Measurements from ENCODE around the gene SPANXN4.

The SPANXN4 gene, protein sequence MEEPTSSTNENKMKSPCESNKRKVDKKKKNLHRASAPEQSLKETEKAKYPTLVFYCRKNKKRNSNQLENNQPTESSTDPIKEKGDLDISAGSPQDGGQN

DNA sequence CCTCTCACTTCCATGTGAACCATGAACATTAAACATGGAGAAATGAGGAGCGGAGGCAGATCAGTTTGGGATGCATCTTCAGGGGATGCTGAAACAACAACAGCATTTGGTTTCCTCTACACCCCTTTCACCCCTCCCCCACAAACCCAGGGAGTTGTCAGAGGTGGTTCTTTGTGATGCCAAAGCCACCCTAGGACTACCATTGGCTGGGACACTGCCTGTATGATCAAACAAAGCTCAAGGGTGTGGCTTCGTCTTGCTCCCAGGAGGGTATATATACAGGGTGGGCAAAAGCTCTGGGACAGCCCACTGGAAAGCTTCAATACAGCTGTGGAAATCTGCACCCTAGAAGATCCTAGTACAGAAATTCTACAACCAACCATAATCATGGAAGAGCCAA lies at the start of gene SPANXN4:
Gene SPANXN4 (plus strand): TSS at position 301 of the 400 bp plus-strand sequence. CDS start 87 bp downstream, at position 388.
- no peak for DNase-seq (ENCODE audit: low read depth in 2 of 2)

DNA sequence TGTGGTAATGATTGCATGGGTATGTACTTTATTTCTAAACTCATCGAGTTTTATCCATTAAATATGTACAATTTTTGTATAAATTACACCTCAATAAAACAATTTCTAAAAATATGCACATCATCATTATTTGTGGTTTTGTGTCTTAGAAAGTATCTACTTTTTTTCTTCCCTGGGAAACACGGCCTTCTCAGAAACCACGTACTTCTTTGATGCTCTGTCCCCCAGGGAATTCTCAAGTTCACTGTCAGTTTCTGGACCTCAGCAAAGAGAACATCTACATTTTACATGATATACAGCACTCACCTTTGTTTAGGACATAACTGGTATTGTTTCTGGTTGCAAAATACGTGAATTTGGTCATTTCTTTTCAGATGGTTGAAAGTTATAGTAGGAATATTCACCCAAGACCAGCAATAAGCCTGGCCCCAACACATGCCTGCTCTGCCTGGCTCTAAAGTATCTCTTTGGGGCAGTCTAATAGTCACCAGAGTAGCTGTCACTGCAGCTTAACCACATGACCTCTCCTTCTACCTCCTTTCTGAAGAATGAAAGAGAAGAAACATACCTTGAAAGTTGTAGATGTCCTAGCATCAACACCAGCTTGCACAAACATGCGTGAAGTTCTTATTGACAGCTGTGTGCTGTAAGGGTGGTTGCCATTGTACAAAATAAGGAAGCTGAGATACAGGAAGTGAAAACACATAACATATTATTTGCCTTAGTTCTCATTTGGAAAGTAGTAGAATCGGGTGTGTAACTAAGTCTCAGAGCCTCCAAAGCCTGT lies 48.4 kb upstream of the SPANXN4 start:
- DNase-seq (ENCODE audit: low read depth in 2 of 2), result no peak

DNA sequence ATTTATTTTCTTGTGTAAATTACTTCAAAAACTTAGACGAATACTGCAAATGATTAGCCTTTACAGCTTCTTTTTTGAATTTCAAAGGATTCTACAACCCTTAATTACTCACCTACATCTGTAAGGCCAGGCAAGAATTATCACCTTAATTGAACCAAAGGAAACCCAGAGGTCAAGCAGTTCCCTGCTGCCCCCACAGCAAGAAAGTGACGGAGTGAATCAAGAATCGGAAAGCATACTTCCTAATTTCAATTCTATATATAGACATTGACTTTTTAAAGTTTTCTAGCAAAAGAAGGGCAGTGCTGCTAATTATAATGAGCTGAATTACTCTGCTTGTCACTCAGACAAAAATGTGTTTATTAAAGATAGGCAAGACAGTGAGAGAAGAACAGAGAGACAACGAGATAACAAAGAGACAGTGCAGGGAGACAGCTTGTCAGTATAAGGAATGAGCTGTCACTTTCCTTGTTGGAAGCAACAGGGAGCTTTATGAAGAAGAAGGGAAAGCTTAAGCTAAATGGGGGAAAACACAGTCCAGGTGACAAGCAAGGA lies 47.5 kb upstream of the SPANXN4 start:
- DNase-seq (ENCODE audit: low read depth in 2 of 2), result no peak

DNA sequence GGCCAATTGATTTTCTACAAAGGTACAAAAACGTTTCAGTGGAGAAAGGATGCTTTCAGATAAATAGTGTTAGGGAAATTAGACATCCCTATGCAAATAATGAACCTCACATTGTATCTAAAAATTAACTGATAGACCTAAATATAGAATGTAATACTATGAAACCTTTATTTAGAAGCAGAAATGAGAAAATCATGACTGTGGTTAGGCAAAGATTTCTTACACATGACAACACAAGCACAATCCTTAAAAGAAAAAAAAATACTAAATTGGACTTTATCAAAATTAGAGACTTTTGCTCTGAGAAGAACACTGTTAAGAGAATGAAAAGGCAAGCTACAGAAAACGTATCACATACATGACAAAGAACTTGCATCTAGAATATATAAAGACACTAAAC lies 43.0 kb upstream of the SPANXN4 start:
- DNase-seq (ENCODE audit: low read depth in 2 of 2), result no peak

DNA sequence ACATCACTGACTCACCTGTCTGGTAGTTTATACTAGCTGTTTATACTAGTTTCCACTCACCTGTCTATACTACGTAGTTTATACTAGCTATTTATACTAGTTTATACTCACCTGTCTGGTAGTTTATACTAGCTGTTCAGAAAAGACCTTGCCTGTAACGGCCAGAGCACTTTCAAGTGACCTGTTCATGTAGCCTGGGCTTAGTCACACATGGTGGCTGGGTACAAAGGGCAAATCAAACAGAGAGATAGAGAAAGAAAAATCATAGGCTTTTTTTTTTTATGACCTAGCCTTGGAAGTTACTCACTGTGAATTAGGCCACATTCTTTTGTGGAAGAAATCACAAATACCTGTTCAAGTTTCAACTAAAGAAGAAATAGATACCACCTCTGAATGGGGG lies 30.7 kb upstream of the SPANXN4 start:
- no peak for DNase-seq (ENCODE audit: low read depth in 2 of 2)

DNA sequence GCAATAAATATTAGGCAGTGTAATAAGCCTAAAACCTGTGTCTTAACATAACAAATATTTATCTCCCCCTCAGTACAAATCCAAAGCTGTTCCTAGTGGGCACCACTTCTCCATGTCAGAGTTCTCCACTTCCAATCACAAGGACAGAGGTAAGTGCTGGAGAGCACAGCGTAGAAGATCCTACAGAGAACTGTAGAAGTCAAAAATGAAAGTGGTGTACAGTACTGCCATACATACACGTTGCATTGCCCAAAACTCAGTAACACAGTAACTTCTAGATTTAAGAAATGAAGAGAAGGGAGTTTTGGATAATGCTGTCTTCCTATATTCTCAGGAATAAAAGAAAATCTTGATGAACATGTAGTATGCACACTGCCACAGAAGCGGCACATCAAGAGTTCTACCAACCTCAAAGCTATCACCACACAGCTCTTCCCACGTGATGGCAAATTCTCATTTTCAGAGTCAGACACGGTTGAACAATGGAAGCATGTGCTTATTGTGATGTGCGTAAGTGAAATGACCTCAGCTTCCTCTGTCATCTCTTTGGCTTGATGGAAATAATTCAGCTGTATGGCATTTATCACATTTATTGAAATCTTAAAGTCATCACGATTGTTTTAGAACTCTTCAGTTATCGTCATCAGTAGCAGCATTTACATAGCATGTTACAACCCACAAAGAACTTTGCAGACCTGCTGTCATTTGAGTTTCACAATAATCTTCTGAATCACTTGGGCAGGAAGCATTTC lies 27.1 kb upstream of the SPANXN4 start:
- DNase-seq (ENCODE audit: low read depth in 2 of 2), result no peak

DNA sequence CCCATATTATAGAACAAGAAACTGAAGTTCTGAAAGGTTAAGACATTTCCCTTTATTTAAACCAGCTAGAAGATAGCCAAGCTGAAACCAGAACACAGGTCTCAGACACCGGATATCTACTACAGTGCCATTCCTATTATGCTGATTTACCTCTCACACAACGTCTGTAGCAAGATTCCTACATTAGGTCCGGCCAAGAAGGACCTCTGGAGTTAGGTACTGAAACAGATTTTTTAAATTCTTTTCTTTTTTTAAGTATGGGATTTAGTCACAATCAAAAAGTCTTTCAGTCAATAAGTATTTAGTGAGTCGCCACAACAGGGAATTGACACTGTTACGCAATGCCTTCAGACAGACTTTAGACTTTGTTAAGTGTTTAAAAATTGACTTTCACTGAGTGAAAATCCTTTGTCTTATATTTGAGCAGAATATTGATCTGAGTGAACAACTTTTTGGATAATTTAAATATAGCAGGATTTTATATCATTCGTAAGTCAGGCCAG lies 26.5 kb upstream of the SPANXN4 start:
- DNase-seq (ENCODE audit: low read depth in 2 of 2), result no peak

DNA sequence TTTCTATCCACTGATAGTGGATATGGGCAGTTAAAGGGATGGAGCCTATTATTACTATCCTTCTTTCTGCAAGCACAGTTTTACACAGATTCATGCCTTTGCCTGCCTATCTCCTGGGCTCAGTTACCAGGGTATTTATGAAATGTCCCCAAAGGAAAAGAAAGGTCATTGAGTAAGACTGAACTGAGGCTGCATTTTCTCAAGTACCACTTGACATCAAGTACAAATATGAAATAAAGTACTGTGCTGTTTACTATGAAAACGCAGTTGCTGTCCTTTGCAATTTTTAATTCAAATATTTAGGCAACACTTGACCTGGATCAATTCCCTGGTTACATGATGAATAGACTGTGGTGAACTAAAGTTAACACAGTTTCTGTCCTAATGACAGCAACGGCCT lies 23.5 kb upstream of the SPANXN4 start:
- no peak for DNase-seq (ENCODE audit: low read depth in 2 of 2)

DNA sequence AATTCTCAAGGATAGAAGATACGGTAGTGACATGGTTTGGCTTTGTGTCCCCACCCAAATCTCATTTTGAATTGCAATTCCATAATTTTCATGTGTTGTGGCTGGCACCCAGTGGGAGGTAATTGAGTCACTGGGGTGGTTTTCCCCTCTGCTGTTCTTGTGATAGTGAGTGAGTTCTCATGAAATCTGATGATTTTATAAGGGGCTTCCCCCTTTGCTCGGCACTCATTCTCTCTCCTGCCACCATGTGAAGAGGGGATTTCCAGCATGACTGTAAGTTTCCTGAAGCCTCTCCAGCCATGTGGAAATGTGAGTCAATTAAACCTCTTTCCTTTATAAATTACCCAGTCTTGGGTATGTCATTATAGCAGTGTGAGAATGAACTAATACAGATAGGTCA lies 8.5 kb upstream of the SPANXN4 start:
- DNase-seq (ENCODE audit: low read depth in 2 of 2), result no peak

DNA sequence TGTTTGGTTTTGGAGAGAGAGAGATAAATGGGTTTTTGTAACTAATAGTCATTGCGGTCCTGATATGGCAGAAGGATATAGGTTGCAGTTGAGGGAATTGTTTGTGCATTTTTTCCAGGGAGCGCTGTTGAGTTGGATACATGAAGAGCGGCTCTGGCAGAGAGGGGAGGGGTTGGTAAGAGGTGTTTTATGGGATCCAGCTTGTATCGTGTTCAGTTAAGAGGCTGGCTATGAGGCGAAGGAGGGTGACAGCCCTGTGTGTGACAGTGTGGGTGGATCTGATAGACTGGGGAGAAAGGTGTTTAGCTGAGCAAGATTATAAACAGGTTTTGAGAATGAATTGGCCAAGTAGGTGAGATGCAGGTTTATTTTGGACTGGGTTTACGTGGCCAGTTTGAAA lies 1.5 kb downstream of the SPANXN4 start:
- DNase-seq (ENCODE audit: low read depth in 2 of 2), result no peak

DNA sequence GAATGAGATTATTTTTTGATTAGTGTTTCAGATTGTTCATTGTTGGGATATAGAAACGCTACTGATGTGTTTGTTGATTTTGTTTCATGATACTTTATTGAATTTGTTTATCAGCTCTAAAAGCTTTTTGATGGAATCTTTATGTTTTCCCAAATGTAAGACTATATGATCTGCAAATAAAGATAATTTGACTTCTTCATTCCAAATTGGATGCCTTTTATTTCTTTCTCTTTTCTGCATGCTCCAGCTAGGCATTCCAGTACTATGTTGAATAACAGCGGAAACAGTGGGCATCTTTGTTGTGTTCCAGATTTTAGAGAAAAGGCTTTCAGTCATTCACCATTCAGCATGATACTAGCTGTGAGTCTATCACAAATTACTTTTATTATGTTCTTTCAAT lies 21.8 kb downstream of the SPANXN4 start:
- DNase-seq (ENCODE audit: low read depth in 2 of 2), result no peak

DNA sequence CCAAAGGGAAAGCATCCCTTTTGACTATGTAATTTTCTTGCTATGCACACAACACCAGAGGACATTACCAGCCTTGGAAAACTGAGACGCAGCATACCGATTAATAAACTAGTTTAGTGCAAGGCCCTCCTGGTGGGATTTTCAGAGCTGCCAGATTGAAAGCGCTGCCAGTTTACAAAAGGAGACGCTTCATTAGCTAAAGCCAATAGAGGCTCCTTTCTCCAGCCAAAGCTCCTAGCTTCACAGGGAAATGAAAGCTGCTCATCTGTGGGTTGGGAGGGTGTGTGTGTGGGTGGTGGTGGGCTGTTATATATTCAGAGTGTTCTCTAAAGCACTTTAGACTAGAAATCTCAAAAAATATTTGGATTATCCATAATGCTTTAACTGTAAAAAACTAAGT lies 32.4 kb downstream of the SPANXN4 start:
- no peak for DNase-seq (ENCODE audit: low read depth in 2 of 2)

DNA sequence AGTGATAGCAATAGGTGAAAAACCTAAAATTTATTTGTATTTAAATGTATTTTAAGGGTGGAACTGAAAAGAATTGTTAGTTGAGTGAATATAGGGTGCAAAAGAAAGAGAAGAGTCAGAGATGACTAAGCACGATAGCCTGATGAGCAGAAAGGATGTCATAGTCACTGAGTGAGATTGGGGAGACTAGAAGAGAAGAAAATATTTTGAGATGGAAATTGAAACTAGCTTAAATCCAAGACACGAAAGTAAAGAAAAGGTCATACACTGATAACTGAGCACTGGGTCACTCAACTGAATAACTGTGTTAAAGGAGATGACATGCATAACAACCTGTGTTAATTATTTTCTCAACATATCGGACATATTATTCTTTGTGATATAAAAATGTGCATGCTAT lies 55.5 kb downstream of the SPANXN4 start:
- DNase-seq (ENCODE audit: low read depth in 2 of 2), result no peak

DNA sequence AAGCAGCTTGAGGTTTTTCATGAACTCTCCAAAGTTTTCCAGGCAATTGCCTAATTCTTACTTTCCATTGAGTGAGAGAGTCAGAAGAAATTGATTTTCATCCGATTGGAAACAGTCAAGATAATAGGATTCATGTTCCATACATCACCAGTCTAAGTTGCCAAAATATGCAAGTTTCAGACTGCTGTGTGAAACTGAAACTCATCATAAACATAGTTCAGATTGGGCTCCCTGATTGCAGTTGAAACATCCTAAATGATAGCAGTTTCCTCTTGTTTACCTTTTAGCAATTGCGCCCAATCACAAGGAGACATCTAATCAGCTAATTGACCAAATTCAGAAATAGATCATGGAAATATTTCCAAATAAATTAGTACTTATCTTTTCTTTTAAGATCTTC lies 56.8 kb downstream of the SPANXN4 start:
- DNase-seq (ENCODE audit: low read depth in 2 of 2), result no peak
